Femur (tissue), 1 donor: Measurements from ENCODE around the gene FAM168B.
"Not testable (repeated sequence)": the region's sequence is repeated elsewhere in the genome, so short reads cannot be mapped to it uniquely, and the experiment has no call there.

Experiments used
- DNase-seq: peaks from one replicate; pipeline ENCODE4 v3.0.0-alpha.2; 2017

FAM168B gene

GRCh38 chr2:131094463-131095281 is 1.4 kb upstream of the FAM168B start:
- DNase-seq = no peak

- DNase-seq = no peak
Observed at GRCh38 chr2:131093696-131094462, 619 bp upstream of the FAM168B start.

GRCh38 chr2:131092458-131093005 is 728 bp downstream of the FAM168B start:
- no peak for DNase-seq

- DNase-seq = no peak
Observed at GRCh38 chr2:131085646-131086045, 7.6 kb downstream of the FAM168B start.

- no peak for DNase-seq
Observed at GRCh38 chr2:131081190-131081589, 12.1 kb downstream of the FAM168B start.

GRCh38 chr2:131079931-131080330 is 13.3 kb downstream of the FAM168B start:
- not testable (repeated sequence) for DNase-seq

- DNase-seq = no peak
Observed at GRCh38 chr2:131077966-131078365, 15.3 kb downstream of the FAM168B start.

GRCh38 chr2:131077182-131077846 is 15.9 kb downstream of the FAM168B start:
- DNase-seq = no peak

- DNase-seq = no peak
Observed at GRCh38 chr2:131076707-131077106, 16.6 kb downstream of the FAM168B start.

GRCh38 chr2:131075578-131075977 is 17.7 kb downstream of the FAM168B start:
- not testable (repeated sequence) for DNase-seq

GRCh38 chr2:131068172-131068571 is 25.1 kb downstream of the FAM168B start:
- not testable (repeated sequence) for DNase-seq

GRCh38 chr2:131067465-131068125 is 25.7 kb downstream of the FAM168B start:
- DNase-seq = no peak

- no peak for DNase-seq
Observed at GRCh38 chr2:131064589-131065512, 28.4 kb downstream of the FAM168B start.

- no peak for DNase-seq
Observed at GRCh38 chr2:131063501-131064283, 29.6 kb downstream of the FAM168B start.

- no peak for DNase-seq
Observed at GRCh38 chr2:131058920-131059319, 34.3 kb downstream of the FAM168B start.

GRCh38 chr2:131058214-131058843 is 34.9 kb downstream of the FAM168B start:
- no peak for DNase-seq

GRCh38 chr2:131056932-131057287 is 36.4 kb downstream of the FAM168B start:
- DNase-seq = no peak

GRCh38 chr2:131056204-131056931 is 36.9 kb downstream of the FAM168B start:
- no peak for DNase-seq
